Measurements from ENCODE around the gene FNDC4.

- no peak for TF ChIP-seq EZH2phosphoT487 (IDR thresholded peaks at IDR 0.05; ENCODE audit: insufficient read depth, low read depth)
- no peak for TF ChIP-seq EZH2 (IDR thresholded peaks at IDR 0.05; ENCODE audit: insufficient read depth, poor library complexity, severe bottlenecking)
Measured at GRCh38 chr2:27501042-27501441, 6.0 kb upstream of the FNDC4 start.
